ENCODE data around the gene FBXL14. TPM values are rescaled to one million over a fixed set of nuclear protein-coding genes. Genes with fewer than 3 reads are reported as not detected.
"Not testable (repeated sequence)": the region's sequence is repeated elsewhere in the genome, so short reads cannot be mapped to it uniquely, and the experiment has no call there.

Gene FBXL14
- total RNA-seq, 1 donor from 2014 or later, result 15.4 TPM

DNA sequence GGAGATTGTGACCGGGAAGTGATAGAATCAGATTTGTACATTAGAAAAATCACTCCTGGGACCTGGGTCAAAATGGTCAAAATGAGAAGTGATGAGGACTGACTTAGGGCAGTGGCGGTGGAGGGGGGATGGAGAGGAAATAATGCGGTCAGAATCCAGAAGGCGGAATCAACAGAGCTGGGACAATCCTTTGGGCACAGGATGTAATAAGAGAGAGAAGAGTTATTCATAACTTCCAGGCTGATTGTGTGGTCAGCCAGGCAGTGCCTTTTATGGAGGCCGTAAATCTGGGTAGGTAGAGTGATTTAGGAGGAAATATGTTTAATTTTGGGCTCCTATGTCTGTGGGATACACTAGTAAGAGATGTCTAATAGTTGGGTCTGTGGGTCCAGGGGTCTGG lies 21.6 kb downstream of the FBXL14 start:
- no peak for DNase-seq (ENCODE audit: low read depth, low spot score)

DNA sequence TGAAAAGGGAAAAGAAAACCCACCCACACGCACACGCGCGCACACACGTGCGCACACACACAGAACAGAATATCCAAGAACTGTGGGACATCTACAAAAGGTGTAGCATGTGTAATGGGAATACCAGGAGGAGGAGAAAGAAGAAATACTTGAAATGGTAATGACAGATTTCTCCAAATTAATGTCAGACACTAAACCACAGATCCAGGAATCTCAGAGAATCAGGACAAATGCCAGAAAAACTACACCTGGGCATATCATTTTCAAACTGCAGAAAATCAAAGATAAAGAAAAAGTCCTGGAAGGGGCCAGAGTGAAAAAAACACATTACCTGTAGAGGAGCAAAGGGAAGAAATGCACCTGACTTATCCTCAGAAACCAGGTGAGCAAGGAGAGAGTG lies 26.5 kb downstream of the FBXL14 start:
- no peak for DNase-seq (ENCODE audit: low read depth, low spot score)

GRCh38 chr12:1566449-1567135 lies 27.8 kb downstream of the FBXL14 start:
- no peak for DNase-seq (ENCODE audit: low read depth, low spot score)

DNA sequence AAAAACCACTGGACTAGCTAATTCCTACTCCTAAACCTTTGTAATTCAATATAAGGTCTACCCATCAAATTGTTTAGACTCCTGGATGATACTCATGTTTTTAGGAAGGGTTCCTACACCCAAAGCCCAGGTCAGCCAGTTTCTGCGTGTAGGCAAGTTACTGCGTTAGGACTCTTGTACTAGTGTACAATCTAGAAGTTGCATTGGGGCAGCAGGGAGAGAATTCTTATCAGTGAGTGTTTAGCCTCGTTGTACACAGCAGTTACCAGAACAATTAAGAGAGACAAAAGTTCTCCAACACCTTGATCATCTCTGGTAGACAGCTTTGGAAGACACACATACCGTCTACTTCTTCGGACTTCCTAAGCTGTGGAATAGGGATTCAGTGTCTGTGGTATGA lies 29.2 kb downstream of the FBXL14 start:
- DNase-seq (ENCODE audit: low read depth, low spot score), result no peak

DNA sequence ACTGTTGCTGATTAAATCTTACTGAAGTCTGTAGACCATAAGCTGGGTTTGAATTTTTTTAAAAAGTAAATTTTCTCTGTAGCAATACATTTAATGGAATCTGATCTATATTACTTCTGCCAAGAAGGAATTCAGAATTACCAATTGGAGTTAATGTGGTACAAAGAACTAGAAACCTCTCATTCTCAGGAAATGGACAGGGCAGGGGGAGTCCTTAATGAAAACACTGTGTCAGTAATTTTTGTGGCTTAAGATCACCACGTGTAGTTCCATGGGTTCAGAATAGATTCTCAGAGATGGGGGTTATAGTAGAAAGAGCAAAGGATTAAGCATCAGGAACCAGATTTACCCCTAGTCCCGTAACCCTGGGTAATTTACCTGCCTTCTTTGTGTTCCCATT lies 30.3 kb downstream of the FBXL14 start:
- DNase-seq (ENCODE audit: low read depth, low spot score), result no peak

DNA sequence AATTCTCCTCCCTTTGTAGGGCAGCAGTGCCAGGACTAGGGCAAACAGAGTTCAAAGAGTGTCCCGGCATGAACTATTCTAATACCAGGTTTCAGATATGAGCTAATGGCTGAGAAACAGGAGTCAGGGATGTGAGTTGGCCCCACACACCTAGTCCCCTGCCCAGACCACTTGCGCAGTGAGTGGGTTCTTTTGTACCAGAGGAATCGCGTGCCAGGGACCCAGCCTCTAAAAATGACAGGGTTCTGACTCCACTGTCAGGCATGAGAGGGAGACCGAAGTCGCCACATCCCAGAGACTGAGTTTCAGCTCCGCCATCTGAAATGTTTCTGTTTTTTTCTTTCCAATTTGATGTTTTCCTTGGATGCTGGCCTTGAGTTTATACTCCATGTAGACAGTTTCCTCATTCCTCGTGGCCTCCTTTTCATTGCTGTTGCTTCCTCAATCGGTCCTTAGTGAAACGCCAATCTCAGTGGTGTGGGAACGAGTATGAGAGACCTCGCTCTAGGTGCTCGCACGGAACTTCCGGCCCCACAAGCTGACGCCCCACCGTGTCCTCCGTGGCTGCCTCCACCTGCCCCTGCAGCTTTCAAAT lies 31.5 kb downstream of the FBXL14 start:
- no peak for DNase-seq (ENCODE audit: low read depth, low spot score)

- DNase-seq (ENCODE audit: low read depth, low spot score), result no peak
These were observed 33.7 kb downstream of the FBXL14 start for GRCh38 chr12:1560704-1561103.

GRCh38 chr12:1559676-1560091 lies 34.7 kb downstream of the FBXL14 start:
- no peak for DNase-seq (ENCODE audit: low read depth, low spot score)

DNA sequence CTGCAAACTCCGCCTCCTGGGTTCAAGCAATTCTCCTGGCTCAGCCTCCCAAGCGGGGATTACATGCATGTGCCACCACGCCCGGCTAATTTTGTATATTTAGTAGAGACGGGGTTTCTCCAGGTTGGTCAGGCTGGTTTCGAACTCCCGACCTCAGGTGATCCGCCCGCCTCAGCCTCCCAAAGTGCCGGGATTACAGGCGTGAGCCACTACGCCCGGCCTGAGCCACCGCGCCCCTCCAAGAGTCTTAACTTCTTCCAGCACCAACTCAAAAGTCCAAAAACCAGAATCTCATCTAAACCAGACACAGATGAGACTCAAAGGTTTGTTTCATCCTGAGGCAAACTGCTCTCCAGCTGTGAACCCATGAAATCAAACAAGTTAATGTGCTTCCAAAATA lies 36.3 kb downstream of the FBXL14 start:
- not testable (repeated sequence) for DNase-seq (ENCODE audit: low read depth, low spot score)

DNA sequence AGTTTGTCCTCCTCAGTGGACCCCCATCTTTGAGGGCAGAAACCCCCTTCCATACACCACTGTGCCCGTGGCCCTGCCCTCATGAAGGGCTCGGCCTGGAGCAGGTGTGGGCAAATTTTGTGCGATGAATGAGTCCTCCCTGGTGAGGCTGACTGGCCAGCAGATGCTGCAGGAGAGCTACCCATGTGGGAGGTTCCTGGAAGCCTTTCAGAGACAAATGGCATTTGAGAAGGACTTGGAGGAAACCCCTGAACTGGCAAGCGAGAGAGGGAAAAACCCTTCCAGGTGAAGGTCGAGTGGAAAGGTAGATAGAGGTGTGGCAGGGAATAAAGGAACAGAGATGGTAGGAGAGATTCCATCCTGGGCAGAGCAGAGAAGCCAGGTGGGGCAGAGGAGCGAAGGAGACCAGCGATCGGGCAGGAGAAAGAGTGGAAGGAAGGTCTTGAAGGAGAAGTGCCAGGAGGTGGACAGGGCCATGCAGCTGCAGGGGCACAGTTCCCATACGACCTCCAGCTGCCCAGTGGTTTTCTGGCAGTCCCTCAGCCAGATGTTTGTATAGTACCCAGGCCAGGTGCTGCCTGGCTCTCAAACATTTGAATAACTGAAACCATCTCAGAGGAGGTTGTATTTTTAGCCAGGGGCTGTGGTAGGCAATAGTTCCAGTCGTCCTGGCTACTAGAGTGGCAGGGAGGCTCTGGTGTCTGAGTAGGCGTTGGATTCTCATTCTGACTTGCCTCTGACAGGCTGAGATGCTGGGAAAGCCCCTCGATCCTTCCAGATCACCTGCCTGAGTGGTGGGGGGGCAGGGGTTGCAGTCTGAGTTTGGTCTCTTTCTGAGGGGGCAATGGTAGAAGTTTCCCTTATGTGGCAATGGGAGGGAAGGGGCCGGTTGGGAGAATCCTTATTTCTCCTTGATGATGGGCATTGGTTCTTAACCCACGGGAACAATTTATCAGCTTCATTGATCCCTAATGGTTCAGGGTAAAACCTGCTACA lies 40.1 kb downstream of the FBXL14 start:
- DNase-seq (ENCODE audit: low read depth, low spot score), result no peak

DNA sequence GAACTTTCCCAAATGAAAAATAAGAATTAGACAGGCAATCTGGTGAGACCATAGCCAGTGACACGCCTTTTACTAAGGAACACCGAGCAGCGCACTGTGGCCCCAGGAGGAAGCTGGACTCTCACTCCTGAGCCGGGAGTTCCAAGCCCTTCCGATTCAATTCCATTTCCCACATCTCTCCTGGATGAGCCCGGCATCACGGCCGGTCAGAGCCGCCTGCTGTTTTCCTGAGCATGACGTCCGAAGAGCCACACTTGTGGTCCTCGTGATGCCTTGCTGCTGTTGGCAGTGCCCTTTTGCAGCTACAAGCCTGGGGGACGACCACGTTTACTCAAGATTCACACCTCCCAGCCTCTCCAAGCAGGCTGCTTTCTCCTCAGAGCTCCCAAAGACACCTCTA lies 40.8 kb downstream of the FBXL14 start:
- DNase-seq (ENCODE audit: low read depth, low spot score), result no peak

DNA sequence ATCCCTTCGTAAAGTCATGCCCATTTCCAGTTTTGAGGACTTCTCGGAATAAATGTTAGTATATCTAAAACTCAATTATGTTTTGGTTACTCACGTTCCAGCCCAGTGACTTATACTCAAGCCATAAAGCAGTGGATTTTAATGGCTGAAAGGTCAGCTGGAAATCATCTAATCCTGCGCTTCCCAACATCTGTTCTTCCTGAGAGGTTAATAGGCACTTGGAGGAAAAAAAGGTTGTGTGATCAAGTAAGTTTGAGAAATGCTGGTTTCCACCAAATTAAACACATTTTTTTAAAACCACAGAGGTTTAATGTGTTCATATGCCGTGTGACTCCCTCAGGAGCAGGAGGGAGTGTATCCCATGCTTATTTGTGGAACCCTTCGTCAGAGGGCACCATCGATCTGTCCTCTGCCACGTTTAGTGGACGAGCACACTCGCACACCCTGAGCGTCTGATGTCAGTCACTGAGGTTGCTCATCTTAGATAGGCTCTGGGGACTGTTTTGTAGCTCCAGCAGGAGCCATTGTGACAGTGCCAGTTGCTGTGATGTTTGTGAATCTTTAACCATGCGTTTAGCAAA lies 41.4 kb downstream of the FBXL14 start:
- DNase-seq (ENCODE audit: low read depth, low spot score), result no peak

- DNase-seq (ENCODE audit: low read depth, low spot score), result no peak
These were observed 42.2 kb downstream of the FBXL14 start for GRCh38 chr12:1552171-1552570.

GRCh38 chr12:1551496-1551895 lies 42.9 kb downstream of the FBXL14 start:
- no peak for DNase-seq (ENCODE audit: low read depth, low spot score)

DNA sequence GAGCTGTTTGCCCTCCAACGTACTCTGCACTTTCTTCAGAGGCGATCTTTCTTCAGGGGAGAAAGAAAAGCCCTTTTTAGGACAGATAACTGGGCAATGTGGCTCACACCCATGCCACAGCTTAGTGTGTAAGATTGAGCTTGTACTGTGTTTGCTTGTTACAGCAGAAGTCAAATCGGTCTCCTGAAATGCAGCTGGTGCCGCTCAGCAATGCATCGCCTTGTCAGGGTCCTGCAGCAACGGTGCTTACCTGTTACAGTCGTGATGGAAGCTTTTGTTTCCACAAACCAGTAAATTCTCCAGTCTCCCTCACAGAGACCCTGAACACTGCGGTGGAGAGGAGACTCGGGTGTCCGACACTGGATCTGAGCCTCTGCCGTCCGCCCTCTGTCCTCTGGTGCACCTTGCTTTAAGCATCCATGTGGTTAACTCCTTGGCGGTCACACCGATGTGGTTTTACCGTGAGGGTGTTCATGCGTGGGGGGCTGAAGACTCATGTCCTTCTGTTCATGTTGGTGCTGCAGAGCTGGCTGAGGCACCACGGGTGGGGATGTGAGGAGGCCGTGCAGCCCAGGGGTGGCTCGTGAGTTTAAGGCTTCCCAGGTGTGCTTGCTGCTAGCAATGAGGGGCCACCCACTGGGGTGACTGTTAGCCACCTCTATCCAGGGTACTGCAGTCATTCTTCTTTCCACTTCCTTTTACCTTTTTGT lies 47.3 kb downstream of the FBXL14 start:
- no peak for DNase-seq (ENCODE audit: low read depth, low spot score)

GRCh38 chr12:1544996-1545700 lies 49.2 kb downstream of the FBXL14 start:
- no peak for DNase-seq (ENCODE audit: low read depth, low spot score)

DNA sequence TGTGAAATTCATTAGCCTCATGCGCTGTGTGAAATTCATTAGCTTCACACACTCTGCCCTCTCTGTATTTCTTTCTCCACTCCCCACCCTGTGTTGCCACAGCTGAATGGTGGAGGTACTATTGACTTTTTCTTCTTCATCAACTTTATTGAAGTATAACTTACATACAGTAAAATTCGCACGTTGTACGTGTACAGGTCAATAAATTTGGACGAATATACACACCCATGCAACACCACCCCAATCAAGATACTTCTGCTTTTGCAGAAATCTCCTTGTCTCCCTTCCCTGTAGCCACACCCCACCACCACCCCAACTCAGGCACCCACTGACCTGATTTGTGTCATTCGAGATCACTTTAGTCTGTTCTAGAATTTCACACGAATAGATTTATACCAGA lies 51.8 kb downstream of the FBXL14 start:
- no peak for DNase-seq (ENCODE audit: low read depth, low spot score)

- no peak for DNase-seq (ENCODE audit: low read depth, low spot score)
These were observed 53.7 kb downstream of the FBXL14 start for GRCh38 chr12:1540690-1541089.

DNA sequence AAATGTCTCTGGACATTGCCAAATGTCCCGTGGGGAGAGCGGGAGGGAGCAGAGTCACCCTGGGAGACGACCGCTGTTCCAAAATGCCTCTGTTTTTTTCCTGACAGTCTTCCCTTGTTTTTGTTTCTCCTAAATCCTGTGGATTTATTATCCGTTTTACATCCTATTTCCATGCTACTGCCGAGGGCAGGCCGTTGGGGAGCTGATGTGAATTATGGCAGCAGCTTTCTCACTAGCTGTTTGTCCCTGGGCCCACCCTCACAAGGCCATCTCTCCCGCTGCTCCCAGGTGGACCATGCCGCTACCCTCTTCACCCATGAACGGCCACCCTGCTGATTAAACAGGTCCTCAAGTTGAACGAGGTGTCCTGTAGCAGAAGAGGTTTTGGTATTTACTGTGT lies 55.2 kb downstream of the FBXL14 start:
- DNase-seq (ENCODE audit: low read depth, low spot score), result no peak

DNA sequence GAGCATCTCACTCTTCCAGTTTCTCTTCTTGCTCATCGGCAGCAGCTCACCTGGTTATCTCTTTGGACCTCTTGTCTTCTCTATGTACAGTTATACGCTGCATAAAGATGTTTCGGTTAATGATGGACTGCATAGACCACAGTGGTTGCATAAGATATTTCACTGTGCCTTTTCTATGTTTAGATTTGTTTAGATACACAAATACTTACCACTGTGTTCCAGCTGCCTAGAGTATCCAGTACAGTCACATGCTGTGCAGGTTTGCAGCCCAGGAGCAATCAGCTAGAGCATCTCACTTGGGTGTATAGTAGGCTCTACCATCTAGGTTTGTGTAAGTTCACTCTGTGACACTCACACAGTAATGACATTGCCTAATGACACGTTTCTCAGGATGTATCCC lies 57.6 kb downstream of the FBXL14 start:
- DNase-seq (ENCODE audit: low read depth, low spot score), result no peak

- no peak for DNase-seq (ENCODE audit: low read depth, low spot score)
These were observed 59.6 kb downstream of the FBXL14 start for GRCh38 chr12:1534748-1535147.

Measured in pulmonary artery endothelial cell (primary cell).